ENCODE measurements around the gene ZNF32. TPM values are rescaled to one million over a fixed set of nuclear protein-coding genes. Genes with fewer than 3 reads are reported as not detected.

The ZNF32 gene
- total and polyA plus RNA-seq, 2 of the 4 experiments (the other 2 are of a cell fraction) = 30.1 to 31.2 TPM

DNA sequence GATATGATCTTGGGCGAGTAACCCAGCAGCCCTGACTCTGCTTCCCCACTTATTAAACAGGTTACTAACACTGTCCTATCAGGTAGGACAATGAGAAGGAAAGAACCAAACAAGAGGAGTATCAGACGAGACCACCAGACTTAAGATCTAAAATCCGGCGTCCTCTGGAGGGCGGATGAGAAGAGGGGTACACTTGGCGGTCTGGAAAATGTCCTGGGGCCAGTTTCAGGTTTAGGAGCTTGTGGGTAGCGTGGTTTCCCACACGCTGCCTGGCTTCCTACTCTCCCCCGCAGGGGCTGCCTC lies 635 bp downstream of the ZNF32 start:
- Histone ChIP-seq H3K9me3 (ENCODE audit: control insufficient read depth, insufficient read depth, low read length) (peaks cover 35% of the 10 kb centered on the region), H3K4me2 (ENCODE audit: low read depth, low read length) (peak overlapping the region; percentile 79), H3K79me1 (ENCODE audit: low read depth in 1 of 2, low read length in 2 of 2) (peaks cover 10% of the 10 kb centered on the region in 2 experiments), H4K91ac (ENCODE audit: insufficient read depth, low read depth, low read length) (peak overlapping the region; percentile 54; the same call in 1 of the 2 replicates), H3K27me3 (ENCODE audit: control insufficient read depth, insufficient read depth, low read length) (no peaks in the 10 kb centered on the region), H3K4ac (ENCODE audit: low read depth, low read length) (peak overlapping the region; percentile 68), H4K5ac (ENCODE audit: low read depth, low read length) (peak overlapping the region; percentile 93), H2BK20ac (ENCODE audit: low read depth, low read length) (no peak overlapping the region), H3K14ac (replicated peaks; ENCODE audit: low read depth, low read length) (peak overlapping the region; percentile 53), H3K36me3 (ENCODE audit: control insufficient read depth, insufficient read depth, low read length) (peaks cover 17% of the 10 kb centered on the region), H3K4me1 (ENCODE audit: control insufficient read depth, insufficient read depth, low read length) (peaks cover 3% of the 10 kb centered on the region; the same call in 1 of the 2 replicates), H3K27ac (ENCODE audit: insufficient read depth, low read length) (peak overlapping the region; percentile 48; the same call in 1 of the 2 replicates), H3K18ac (ENCODE audit: low read depth, low read length) (no peak overlapping the region), H3K23ac (ENCODE audit: low read depth, low read length) (peak overlapping the region; percentile 72; the same call in 1 of the 2 replicates), H3K9me1 (ENCODE audit: insufficient read depth, low read length) (no peaks in the 10 kb centered on the region), H2BK120ac (ENCODE audit: low read depth, low read length) (no peak overlapping the region), H3K4me3 (ENCODE audit: insufficient read depth, low read depth, low read length) (peak overlapping the region; percentile 62), H4K8ac (ENCODE audit: low read depth in 2 of 2, low read length in 2 of 2) (peak overlapping the region; percentile 84 to 98), H2BK15ac (ENCODE audit: low read depth, low read length) (no peak overlapping the region), H2AFZ (replicated peaks; ENCODE audit: low read length, poor library complexity) (peak overlapping the region; percentile 100), H3K9ac (ENCODE audit: low read depth, low read length) (peak overlapping the region; percentile 56), H2AK9ac (replicated peaks; ENCODE audit: low read depth, low read length, poor library complexity) (peak overlapping the region; percentile 60), H3K56ac (ENCODE audit: extremely low read depth, insufficient read depth, low read length) (no peak overlapping the region), H2AK5ac (ENCODE audit: low read depth, low read length) (no peak overlapping the region), H4K20me1 (ENCODE audit: insufficient read depth, low read length) (no peaks in the 10 kb centered on the region), H2BK5ac (ENCODE audit: low read depth, low read length, poor library complexity, severe bottlenecking) (no peak overlapping the region)
- TF ChIP-seq USF2 (IDR thresholded peaks at IDR 0.05; ENCODE audit: low read depth, low read length) (no peak), MAFK (IDR thresholded peaks at IDR 0.05; ENCODE audit: low read depth, low read length) (no peak)
- DNase-seq (no peak), ATAC-seq (ENCODE audit: low read depth) (no peak)
- 0% methylated on average over 1 of the region's 9 CpGs; no CpG with 5 or more reads in 1 of the 2 experiments for WGBS, 2 experiments (ENCODE audit: extremely low coverage in 2 of 2, insufficient read length in 1 of 2)
- ChIA-PET CTCF (no interaction called here), POLR2A (ENCODE audit: unreplicated experiment) (no interaction called here)
- intact Hi-C loops (cut with micrococcal nuclease) = no loop called here
- in situ Hi-C loops (cut with MboI; ENCODE audit: low sequenced_read_pairs) = no loop called here
- no TSS peak for BruUV-seq (replicated peaks)
- dilution Hi-C loops (cut with HindIII; ENCODE audit: low sequenced_read_pairs, unreplicated experiment) = no loop called here
